NCI-H82 treated with DMSO at 0.1 percent for 48 hours (cell line): ENCODE measurements around the gene MYL4.
"Not testable (repeated sequence)": the region's sequence is repeated elsewhere in the genome, so short reads cannot be mapped to it uniquely, and the experiment has no call there.

ENCODE experiments used
- DNase-seq: peaks from one replicate; lab custom pipeline; 2025; ENCODE audit not compliant: unreplicated experiment; lab: John Stamatoyannopoulos, UW

MYL4 gene

GRCh38 chr17:47219621-47220475, 10.7 kb downstream of the MYL4 start:
- DNase-seq, result no peak

- DNase-seq, result no peak
Measured at GRCh38 chr17:47220531-47220999, 11.4 kb downstream of the MYL4 start.

- DNase-seq, result no peak
Measured at GRCh38 chr17:47221154-47221553, 12.0 kb downstream of the MYL4 start.

GRCh38 chr17:47222047-47222446, 12.9 kb downstream of the MYL4 start:
- DNase-seq, result no peak

GRCh38 chr17:47223007-47223406, 13.9 kb downstream of the MYL4 start:
- no peak for DNase-seq

- DNase-seq, result no peak
Measured at GRCh38 chr17:47223460-47223859, 14.3 kb downstream of the MYL4 start.

- DNase-seq, result not testable (repeated sequence)
Measured at GRCh38 chr17:47224077-47224476, 14.9 kb downstream of the MYL4 start.

GRCh38 chr17:47224966-47225365, 15.8 kb downstream of the MYL4 start:
- no peak for DNase-seq

- DNase-seq, result no peak
Measured at GRCh38 chr17:47225436-47225858, 16.3 kb downstream of the MYL4 start.

GRCh38 chr17:47225911-47226688, 17.0 kb downstream of the MYL4 start:
- no peak for DNase-seq

GRCh38 chr17:47227862-47228261, 18.7 kb downstream of the MYL4 start:
- no peak for DNase-seq

GRCh38 chr17:47229535-47230443, 20.6 kb downstream of the MYL4 start:
- peak; percentile 60 for DNase-seq

GRCh38 chr17:47230864-47231263, 21.7 kb downstream of the MYL4 start:
- DNase-seq, result no peak

GRCh38 chr17:47231334-47231733, 22.2 kb downstream of the MYL4 start:
- no peak for DNase-seq

- no peak for DNase-seq
Measured at GRCh38 chr17:47231866-47232265, 22.7 kb downstream of the MYL4 start.

- DNase-seq, result no peak
Measured at GRCh38 chr17:47232465-47232864, 23.3 kb downstream of the MYL4 start.

- no peak for DNase-seq
Measured at GRCh38 chr17:47235506-47235905, 26.4 kb downstream of the MYL4 start.

GRCh38 chr17:47235923-47236322, 26.8 kb downstream of the MYL4 start:
- no peak for DNase-seq

GRCh38 chr17:47237841-47238240, 28.7 kb downstream of the MYL4 start:
- DNase-seq, result no peak

- DNase-seq, result no peak
Measured at GRCh38 chr17:47238321-47239010, 29.3 kb downstream of the MYL4 start.

- DNase-seq, result no peak
Measured at GRCh38 chr17:47239619-47239966, 30.4 kb downstream of the MYL4 start.
